HG02943 (cell line): ENCODE results near the gene MRPL10.

Source experiments
- ATAC-seq: cut with Tn5 transposase; IDR thresholded peaks from one replicate; pipeline ENCODE4 v1.9.1; 2021; ENCODE audit warnings: mild to moderate bottlenecking, low read depth, moderate library complexity; ENCODE audit not compliant: unreplicated experiment

MRPL10 gene

GRCh38 chr17:47860386-47860785 lies 29.0 kb upstream of the MRPL10 start:
- ATAC-seq, result no peak

DNA sequence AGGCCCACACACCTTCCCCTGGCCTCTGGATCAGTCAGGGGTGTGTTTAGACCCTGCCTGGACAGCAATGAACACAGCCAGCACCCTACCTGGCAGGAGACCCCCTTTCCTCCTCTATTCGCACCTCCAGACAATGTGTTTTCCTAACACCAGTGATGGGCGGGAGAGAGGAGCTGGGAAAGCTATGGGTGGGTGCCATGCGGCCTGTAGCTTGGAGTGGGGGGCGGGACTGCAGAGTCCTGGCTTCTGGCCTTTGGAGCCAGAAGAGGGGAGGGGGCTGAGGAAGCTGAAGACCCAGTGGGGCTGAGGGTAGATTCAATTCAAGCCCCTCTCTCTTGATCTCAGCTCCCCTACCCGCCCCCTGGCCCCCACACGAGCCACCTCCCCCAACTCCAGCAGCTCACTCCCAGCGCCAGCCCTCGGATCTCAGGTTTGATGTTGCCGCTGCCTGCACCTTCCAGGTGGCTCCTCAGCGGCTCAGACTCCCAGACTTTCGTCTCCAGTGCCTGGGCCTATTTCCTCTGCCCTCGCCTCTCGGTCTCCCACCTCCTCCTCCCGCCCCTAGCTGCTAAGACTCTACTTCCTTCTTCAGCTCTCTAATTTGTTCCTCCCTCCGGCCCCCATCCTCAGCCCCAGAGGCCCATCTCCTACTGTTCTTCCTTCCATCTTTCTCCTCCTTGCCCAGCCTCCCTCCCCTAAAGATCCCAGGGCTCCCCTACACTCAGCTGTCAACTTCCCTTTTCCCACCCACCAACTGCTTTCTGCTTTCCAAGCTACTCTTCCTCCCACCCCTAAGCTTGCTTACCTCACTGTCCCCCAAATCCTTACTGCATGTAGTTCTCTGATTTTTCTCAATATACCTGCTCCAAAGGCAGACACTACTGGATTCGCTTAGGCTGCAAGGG lies 26.5 kb upstream of the MRPL10 start:
- no peak for ATAC-seq

DNA sequence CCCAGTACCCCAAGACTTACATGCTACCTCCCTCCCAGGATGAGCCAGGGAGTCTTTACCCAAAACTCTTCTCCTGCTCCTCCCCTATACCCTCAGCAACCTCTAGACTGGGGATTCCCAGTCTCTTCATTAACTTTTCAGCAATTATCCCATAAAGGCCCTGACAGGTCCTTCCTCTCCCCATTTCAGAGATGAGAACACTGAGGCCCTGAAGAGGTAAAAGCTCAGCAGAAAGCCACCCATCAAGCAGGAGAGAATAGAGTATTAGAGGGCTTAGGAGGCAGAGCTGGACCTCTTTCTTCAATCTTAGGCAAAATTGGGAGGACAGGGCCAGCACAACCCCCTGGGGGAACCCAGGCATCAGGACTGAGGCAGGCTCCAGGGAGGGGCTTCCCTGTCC lies 25.5 kb upstream of the MRPL10 start:
- ATAC-seq, result no peak

- ATAC-seq, result no peak
These were observed 24.4 kb upstream of the MRPL10 start for GRCh38 chr17:47855737-47856136.

DNA sequence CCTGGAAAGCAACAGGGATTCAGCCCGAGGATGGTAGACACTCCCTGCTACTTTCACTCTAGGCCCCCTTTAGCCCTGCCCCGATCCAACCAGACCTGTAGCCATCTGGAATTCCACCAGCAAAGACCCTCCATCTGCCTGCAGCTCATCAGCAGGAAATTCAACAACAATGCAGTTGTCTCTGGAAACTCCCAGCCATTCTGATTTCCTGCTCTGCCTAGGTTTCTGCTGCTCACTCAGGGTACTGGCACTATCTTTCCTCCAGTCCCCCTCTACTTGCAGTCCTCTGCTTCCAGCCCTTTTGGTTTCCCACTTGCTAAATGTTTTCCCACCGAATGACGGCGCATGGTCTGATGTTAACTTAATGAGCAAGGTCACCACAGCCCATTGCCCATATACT lies 22.3 kb upstream of the MRPL10 start:
- ATAC-seq, result no peak

GRCh38 chr17:47852113-47852949 lies 21.0 kb upstream of the MRPL10 start:
- ATAC-seq, result no peak

- ATAC-seq, result no peak
These were observed 20.4 kb upstream of the MRPL10 start for GRCh38 chr17:47851764-47852112.

DNA sequence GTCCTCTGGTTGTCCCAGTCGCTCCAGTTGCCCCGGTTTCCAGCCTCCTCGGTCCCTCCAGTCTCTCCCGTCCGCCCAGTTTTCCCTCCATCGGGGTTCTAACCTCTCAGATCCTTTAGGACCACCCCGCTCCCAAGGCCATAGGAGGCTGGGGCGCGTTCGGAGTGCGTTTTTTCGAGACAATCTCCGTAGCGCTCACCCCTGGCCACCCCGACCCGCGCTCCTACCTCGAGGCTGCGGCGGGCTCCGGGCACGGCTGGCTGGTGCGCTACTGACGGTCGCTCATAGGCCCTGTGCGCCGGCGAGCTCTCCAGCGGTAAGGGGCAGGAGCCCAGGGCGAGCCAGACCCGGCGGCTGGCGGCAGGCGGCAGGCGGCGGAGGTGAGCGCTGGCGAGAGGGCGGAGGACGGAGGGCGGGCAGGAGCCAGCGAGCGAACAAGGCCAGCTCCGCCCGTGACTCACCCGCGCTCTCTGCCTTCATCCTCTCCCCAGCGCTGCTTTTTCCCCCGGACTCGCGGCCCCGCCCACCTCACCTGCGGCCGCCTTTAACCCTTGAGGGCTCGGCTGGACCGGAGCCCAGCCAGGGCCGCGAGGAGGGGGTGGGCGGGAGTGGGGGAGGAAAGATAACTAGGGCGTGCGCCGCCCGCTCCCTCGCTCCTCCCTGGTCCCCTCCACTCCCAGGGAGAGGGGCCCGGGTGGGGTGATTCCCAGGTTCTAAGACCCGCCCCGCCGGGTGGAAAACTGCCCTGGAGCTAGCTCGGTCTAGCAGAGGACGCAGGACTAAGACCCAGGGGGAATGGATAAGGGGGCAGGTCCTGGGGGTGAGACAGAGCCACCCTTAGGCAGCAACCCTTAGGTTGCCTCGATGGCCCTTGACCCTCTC lies 19.6 kb upstream of the MRPL10 start, which contains the start of gene SP6:
TSS of gene SP6 (minus strand) at position 472 of the 882 bp plus-strand sequence. CDS start 2,734 bp downstream, outside the sequence.
- ATAC-seq, result no peak

GRCh38 chr17:47850373-47850691 lies 19.0 kb upstream of the MRPL10 start:
- no peak for ATAC-seq

- ATAC-seq, result no peak
These were observed 16.8 kb upstream of the MRPL10 start for GRCh38 chr17:47848198-47848513.

DNA sequence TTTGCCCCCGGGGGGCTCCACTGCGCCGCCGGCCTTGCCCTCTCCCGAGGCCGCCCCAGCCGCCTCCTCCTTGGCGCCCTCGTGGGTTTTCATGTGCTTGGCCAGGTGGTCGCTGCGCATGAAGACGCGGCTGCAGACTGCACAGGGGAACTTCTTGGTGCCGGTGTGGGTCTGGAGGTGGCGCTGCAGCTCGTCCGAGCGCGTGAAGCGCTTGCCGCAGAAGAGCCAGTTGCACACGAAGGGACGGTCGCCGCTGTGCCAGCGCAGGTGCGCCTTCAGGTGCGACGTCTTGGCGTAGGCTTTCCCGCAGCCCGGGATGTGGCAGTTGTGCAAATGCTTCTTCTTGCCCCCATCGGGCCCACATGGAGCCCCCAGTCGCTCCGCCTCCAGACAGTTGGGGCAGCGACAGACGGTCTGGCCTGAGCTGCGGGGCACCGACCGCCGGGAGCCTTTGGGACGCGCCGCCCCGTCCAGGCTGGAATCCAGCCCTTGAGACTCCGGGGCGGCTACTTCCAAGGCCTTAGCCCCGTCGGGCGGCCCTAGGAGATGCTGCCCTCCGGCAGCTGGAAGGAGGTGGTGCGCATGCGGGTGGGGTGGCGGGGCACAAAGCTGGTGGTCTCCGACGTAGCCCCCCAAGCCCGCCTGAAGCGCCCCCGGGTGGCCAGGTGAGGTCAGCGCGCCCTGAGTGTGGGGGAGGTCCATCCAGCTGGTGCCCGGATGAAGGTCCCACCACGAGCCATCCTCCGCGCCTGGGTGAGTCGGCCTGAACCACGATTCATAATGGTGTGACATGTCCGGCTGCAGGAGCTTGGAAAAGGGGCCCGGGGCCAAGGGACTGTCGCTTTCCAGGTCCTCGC lies 16.2 kb upstream of the MRPL10 start:
- ATAC-seq, result no peak

GRCh38 chr17:47846716-47847340 lies 15.5 kb upstream of the MRPL10 start:
- ATAC-seq, result no peak

DNA sequence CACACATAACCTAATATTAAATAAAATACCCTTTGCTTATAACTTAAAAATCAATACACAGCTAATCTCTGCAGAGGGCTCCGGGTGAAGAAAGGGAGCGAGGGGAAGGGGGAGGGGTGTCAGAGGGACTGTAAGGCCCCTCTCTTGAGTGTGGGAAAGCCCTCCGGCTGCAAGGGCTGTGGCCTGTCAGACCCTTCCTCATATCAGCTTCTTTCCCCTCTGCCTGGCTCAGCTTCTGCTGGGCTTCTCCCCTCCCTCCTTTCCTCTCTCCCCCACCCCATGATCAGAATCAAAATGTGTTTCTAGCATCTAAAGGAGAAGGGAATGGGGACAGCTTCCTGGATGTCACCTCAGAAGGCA lies 14.4 kb upstream of the MRPL10 start:
- no peak for ATAC-seq

- no peak for ATAC-seq
These were observed 13.7 kb upstream of the MRPL10 start for GRCh38 chr17:47844814-47845715.

GRCh38 chr17:47844227-47844626 lies 12.9 kb upstream of the MRPL10 start:
- ATAC-seq, result no peak

GRCh38 chr17:47843391-47843730 lies 12.0 kb upstream of the MRPL10 start:
- no peak for ATAC-seq

- no peak for ATAC-seq
These were observed 10.3 kb upstream of the MRPL10 start for GRCh38 chr17:47841488-47842291.
